Stimulated activated CD4-positive, alpha-beta T cell treated with anti-CD3 and anti-CD28 coated beads, Interleukin-15, amount 100 ng/mL, for 48 hours (primary cell): ENCODE data around the gene KIF3B.
A peak's percentile ranks its signal among the peaks of the same experiment; 100 is the strongest.
"Not testable (repeated sequence)": the region's sequence is repeated elsewhere in the genome, so short reads cannot be mapped to it uniquely, and the experiment has no call there.

Source experiments
- DNase-seq, 2 donors: peaks; one replicate each; pipeline ENCODE4 v3.0.0-alpha.2; 2020; ENCODE audit warnings: low read depth in 2 of 2

KIF3B gene

DNA sequence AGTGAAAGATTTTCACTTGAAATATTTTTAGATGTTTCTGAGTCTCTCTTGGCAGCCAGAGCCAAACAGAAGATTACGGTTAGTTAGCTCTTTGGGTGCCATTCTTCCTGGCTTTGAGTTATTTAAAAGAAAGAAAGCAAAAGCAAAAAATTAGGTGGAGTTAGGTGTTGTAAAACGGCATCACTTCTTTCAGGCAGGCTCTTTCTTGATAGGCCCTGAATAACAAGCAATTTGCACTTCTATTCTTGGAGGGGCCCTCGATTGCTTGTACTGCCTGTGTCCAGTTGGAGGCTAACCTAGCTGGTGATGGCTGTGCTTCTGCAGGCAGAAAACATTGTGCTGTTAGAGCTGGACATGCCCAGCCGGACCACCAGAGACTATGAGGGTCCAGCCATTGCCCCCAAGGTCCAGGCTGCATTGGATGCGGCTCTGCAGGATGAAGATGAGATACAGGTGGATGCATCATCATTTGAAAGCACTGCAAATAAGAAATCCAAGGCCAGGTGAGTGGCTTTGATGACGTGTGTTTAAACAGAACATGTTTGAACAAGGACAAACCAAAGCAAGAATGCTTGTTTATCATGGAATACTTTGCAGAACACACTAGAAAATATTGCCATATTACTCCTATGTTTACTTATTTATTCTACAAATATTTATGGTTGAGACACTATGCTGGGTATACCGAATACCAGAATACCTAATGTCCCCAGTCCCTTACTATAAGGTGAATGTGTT, 52.5 kb downstream of the KIF3B start:
- DNase-seq, result no peak

DNA sequence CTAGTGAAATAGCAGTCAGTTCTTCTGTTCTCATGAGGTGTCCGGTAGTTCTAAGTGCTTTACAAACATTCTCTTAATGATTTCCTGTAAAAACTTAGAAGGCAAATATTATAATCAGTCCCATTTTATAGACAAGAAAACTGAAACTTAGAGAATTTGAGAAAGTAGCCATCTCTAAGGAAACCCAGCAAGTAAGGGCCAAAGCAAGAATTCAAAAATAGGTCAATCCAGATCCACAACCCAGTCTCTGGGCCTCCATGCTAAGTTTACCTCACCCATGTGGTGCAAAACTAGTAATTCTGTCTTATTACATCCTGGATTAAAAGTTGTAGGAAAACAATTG, 53.1 kb downstream of the KIF3B start:
- DNase-seq, result no peak

DNA sequence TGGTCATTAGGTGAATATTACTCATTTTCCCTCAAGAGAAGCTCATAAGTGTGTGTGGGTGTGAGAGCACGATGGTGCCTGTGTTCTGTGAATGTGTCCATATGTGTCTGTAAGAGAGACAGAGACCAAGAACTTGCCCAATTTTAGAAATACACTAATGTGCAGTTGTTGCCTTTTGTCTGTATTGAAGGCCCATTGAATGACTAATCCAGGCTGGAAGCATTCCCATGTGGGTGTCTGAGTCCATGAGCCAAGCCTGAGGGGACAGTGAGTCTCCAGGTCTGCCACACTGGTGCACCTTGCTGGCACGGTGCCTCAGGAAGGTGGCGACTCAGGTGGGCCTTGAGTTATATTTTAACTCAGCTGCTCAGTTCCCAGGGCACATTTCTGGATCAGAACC, 55.2 kb downstream of the KIF3B start:
- peak in 1 of 2 donors; percentile 5 for DNase-seq

DNA sequence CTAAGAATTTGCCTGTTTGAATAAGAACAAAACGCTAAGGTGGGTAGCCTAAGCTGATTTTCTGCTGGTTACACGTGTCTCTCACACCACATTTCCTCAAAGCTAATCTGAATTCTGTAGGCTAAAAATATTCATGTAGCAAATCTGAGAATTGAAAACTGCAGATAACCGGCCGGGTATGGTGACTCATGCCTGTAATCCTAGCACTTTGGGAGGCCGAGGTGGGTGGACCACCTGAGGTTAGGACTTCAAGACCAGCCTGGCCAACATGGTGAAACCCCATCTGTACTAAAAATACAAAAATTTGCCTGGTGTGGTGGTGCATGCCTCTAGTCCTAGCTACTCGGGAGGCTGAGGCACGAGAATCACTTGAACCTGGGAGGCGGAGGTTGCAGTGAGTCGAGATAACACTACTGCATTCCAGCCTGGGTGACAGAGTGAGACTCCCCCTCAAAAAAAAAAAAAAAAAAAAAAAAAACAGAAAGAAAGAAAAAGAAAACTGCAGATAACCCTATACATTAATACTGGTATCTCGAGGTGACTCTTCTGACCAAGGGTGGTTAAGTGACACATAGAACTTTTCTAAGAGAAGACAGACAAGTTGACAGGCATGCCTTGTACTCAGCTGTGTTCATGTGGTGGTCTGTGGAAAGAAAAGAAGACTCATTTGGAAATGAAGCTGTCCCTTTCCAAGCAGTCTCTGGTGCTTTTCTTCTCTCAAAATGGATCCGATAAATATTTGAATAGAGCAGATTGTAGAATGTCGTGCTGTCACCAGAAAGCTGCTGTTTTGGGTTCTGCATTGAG, 55.9 kb downstream of the KIF3B start:
- peak in 1 of 2 donors; percentile 28 for DNase-seq

DNA sequence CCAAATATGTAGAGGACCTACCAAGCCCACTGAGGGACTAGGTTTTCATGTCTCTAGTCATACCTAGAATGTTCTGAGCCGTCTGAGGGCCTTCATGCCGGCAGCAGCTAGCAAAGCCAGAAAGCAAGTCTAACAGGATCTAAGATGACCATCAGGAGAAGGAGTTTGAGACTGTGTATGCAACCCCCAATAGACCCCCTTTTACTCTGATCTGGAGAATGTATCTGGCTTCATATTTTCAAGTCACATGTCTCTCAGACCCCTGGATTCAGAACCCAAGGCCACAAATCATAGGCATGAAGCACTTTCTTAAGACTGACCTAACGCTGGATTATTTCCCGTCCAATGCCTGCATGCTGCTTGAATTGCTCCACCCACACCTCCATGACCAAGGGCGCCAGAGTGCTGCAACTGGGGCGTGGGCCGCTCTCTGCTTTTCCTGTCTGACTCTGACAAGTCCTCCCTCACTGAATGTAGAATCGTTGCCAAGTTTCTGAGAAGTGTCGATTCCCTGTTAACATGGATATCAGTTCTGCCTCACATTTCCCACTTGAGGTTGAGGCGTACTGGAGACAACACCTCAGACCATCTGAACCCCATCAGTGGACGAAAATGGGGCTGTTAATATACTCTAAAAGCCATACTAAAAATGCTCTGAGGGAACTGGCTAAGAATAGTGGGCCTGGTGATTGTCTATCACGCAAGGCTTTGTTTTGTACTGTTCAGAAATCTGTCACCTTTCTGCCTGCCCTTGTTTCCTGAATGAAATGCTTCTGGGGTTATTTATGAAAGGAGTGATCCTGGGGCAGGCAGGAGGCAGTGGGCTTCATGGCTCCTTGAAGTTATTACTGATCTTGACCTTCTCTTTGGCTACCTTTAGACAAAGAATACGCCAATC, 56.8 kb downstream of the KIF3B start:
- DNase-seq, result peak in 1 of 2 donors; percentile 38

DNA sequence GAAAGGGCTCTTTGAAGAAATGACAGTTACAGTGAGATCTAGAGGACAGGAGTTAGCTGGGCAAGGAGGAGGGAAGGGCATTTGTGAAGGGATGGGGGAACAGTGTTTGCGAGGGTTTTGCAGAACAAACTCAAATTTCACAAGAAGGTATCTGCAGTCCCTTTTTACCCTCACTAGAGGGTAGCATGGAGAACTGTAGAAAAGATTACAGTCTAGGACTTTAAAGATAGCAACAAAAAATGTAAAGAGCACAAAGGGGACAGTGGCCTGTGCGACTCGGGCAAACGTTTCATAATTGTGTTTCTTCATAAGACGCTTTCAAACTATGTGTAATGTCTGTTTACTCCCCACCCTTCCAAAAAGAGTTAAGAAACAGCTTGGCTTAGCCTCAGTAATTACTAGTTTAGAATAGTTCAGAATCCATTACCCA, 59.5 kb downstream of the KIF3B start:
- DNase-seq, result no peak

DNA sequence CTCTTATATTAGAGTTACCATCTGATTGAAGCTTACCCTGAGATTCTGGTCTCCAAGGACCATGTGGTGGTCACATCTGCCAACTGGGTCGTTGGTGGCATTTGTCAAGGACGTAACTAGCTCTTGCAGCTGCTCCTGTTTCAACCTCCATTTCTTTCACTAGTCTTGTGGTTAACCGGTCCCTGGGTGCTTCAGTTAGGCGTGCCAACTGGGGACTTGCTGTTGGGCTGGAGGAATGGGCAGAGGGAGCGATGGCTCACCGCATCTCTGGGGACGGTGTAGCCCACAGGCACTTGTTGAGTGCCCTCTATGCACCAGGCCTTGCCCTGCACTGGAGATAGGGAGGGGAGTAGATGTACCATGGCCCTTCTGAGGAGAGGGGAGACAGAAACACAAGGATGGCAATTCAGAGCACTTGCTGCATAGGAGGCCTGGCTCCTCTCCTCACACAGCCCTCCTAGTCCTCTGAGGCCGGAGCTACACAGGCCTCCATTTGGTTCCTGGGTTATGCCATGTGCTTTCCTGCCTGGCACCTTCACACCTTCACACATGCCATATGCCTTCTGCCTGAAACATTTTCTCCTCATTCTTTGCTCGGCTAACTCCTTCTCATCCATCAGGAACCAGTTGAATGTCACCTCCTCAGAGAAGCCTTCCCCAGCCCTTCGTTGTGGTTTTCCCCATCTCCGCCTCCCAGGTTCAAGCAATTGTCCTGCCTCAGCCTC, 60.6 kb downstream of the KIF3B start:
- no peak for DNase-seq

DNA sequence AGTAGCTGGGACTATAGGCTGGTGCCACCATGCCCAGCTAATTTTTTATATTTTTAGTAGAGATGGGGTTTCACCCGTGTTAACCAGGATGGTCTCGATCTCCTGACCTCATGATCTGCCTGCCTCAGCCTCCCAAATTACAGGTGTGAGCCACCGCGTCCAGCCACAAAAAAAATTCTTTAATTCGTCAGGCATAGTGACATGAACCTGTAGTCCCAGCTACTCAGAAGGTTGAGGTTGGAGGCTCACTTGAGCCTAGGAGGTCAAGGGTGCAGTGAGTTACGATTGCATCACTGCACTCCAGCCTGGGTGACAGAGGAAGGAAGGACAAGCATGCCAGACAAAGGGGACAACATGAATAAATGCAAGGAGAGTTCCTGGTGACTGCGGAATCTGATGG, 61.2 kb downstream of the KIF3B start:
- no peak for DNase-seq

DNA sequence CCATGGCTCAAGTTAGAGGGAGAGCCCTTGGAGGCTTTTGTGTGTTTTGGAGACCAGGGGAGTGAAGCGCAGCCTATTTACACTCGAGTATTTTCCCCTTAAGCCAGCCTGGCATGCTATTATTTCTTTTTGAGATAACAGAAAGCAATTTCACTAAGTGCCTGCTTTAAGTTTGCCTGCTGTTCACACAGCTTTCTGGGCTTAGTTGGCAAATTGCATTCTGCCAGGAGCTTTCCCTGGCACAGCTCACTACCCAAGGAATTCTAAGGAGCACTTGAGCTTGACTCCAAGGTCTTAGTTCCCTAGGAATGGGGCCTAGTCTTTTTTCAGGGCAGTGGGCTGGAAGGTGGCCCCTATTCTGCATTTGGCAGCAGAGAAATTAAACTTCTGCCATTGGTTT, 61.7 kb downstream of the KIF3B start:
- no peak for DNase-seq

DNA sequence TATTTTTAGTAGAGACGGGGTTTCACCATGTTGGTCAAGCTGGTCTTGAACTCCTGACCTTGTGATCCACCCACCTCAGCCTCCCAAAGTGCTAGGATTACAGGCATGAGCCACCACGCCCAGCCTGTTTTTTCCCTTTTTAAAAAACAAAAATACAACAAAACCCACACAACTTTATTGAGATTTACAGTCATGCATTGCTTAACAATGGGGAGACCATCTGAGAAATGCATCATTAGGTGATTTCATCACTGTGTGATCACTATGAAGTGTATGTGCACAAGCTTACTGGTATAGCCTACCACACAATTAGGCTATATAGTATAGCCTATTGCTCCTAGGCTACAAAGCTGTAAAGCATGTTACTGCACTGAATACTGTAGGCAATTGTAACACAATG, 63.6 kb downstream of the KIF3B start:
- DNase-seq, result not testable (repeated sequence)

DNA sequence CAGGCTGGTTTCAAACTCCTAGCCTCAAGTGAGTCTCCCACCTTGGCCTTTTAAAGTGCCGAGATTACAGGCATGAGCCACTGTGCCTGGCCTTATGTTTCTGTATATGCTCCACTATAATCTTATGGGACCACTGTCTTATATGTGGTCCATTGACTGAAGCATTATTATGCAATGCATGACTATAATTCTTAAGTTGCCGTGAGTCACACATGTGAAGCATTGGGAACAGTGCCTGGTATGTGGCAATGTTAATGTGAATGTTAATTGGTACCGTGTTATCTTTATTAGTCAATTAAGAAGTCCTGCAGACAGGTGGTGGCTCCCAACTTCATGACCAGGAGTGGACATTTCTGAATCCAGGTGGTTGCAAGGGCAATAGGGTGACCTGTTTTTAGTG, 66.0 kb downstream of the KIF3B start:
- no peak for DNase-seq

DNA sequence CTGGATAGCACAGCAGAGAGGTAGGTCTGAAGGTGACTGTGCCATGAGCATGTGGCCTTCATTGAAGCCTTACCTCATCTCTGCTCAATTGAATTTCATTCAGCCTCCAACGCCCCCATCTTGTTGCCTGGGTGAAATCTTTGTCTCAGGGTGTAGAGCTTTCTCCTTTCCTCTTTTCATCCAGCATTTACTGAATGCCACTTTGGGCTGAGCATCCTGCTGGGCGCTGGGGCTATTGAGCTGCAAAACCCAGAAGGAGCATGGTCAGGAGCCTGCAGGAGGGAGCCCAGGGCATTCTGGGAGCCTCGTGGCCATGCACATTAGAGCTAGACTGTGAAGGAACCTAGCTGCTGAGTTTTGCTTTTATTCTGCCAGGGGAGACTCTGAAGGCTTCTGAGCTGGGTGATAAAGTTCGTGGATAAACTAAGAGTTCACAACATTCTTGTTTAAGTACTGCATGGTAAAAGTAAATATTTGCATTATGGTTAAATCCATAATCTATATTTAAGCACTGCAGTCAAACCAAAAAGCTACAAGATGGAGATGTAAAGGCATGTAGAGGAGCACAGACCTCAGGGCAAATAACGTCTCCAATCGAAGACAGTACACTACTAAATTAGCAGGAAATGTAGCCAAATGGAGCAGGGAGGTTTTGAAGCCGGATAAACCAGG, 67.5 kb downstream of the KIF3B start:
- DNase-seq, result no peak

DNA sequence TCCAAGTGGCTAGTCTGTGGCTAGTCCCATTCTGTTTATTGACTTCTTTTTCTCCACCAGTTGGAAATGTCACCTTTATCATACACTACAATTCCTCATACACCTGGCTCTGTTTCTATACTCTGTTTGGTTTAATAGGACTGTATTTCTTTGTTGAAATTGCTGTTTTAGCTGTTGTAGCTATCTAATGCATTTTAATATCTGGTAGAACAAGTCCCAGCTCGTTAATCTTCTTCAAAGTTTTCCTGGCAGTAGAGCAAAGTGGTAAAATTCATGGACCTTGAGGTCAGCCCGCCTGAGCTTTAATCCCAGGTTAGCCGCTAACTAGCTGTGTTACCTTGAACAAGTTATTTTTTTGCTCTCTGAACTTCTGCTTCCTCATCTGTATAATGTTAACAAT, 70.8 kb downstream of the KIF3B start:
- DNase-seq, result no peak

DNA sequence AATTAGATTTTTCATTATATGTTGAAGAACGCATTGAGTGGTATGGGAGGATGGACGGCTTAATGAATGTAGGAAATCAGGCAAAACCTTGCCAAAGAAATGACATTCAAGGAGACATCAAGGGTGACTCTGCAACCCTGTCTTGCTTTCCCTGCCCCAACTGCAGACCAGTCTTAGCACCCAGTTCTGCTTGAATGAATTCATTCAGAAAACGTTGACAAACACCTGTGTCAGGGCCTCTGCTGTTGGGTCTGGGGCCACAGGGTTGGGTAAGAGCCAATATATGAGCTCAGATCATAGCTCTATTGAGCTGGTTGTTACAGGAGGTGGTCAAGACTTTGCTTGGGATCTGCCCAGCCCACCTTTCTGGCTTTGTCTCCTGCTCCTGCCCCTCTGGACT, 73.0 kb downstream of the KIF3B start:
- no peak for DNase-seq

DNA sequence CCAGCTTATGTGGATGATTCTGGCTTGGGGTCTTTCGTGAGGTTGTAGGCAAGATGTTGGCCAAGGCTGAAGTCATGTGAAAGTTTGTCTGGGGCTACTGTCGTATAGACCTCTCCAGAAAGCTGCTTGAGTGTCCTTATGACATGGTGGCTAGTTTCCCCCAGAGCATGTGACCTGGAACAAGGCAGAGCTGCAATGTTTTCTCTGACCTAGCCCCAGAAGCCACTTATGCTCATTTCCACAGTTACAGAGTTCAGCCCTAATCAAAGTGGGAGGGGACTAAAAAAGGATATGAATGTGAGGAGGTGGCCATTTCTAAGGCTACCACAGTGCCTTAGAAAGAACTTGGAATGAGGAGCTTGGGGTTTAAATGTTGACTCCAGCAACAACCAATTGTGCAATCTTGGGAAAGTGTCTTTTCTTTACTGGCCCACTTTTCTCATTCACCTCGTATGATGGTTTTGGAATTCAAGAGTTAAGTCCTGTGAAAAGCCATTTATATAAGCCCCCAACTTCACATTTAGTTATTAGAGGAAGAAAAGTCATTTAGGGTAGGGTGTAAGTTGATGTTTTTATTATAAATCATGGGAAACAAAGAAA, 74.8 kb downstream of the KIF3B start:
- no peak for DNase-seq

DNA sequence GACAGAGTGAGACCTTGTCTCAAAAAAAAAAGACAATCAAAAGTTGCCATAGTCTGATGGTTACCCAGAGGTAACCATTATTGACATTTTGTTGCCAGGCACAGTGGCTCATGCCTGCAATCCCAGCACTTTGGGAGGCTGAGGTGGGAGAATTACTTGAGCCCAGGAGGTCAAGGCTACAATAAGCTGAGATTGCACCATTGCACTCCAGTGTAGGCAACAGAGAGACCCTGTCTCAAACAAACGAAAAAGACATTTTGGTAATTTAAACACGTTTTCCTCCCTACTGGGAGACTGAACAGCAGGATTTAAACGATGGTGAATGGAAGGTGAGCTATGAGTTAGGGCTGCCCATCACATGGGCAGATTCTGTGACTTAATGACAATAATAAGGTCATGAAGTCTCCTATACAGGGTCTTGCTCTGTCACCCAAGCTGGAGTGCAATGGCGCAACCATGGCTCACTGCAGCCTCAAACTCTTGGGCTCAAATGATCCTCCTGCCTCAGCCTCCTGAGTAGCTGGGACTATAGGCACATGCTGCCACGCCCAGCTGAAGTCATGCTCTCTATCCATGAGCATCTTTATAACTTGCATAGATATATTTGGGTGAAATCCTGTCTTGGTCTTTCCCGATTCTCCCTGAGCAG, 76.5 kb downstream of the KIF3B start:
- DNase-seq, result no peak

DNA sequence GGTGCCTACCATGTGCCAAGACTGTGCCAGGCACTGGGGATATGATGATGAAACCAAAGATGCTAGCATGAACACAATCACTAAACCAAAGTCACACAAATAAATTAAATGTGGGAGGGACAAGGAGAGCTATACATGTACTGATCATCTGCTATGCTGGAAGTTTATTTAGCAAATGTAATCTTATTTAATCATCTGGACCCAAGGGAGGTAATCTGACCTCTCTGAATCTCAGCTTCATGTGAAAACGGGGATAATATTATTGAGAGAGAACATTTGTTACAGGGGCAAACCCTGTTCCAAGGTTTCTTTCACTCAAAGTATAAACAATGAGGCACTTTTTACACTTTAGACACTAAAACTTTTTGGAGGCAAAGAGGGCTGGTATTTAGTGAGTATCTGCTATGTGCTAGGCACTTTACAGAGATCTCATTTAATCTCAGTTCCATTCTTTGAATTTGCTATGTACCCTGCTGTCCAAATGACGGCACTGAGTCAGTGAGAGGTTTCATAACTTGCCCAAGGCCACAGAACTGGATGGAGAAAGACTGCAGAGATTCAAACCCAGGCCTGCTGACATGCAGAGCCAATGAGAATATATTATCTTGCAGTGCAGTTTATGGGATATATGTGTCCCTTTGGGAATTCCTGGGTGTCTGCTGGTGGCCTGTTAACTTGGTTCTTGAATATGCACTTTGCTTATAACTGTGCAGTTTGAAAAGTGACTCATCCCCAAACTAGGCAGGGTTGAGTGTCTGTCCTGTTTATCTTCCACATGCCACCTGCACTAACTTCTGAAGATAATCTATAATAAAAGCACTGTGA, 77.4 kb downstream of the KIF3B start:
- no peak for DNase-seq

DNA sequence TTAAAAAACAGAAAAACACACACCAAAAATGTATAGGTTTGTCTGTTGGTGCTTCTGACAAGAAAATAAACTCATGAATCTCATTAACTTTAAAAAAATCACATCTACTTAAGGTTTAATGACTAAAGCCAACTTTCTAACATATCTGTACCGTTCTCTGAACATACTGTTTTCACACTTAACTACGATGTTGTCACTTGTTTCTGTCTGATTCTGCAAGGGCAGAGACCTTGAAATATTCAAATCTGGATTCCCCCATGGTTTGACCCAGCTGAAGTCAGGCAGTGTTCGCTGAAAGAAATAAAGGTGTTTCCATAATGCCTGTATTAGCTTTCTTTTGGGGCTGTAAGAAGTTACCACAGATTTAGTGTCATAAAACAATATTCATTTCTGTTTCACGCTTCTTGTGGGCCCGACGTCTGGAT, 78.0 kb downstream of the KIF3B start:
- no peak for DNase-seq

DNA sequence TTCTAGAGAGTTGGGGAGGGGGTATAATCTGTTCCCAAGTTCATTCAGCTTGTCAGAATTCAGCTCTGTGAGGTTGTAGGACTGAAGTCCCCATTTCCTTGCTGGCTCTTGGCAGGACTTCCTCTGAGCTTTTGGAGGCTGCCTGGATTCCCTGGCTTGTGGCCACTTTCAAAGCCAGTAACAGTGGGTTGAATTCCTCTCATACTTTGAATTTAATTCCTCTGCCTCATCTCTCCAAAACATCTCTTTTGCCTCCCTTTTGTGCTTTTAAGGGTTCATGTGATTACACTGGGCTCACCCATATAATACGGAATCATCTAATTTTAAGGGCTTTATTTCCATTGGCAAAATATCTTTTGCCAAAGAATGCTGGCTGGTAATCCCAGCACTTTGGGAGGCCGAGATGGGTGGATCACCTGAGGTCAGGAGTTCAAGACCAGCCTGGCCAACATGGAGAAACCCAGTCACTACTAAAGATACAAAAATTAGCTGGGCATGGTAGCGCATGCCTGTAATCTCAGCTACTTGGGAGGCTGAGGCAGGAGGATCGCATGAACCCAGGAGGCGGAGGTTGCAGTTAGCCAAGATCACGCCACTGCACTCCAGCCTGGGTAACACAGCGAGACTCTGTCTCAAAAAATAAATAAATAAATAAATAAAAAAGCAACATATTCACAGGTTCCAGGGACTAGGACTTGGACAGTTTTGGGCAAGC, 78.6 kb downstream of the KIF3B start:
- DNase-seq, result not testable (repeated sequence)
